AG04450 (cell line): ENCODE data around the gene PPP2R2C. TPM values are rescaled to one million over a fixed set of nuclear protein-coding genes. Genes with fewer than 3 reads are reported as not detected.

Experiments
- CTCF ChIA-PET: fragments of 300-600, 350-600 bp; formaldehyde crosslinking; extraction: SDS; loops from one replicate; lab custom pipeline; 2022; ENCODE audit warnings: antibody characterized with exemption, inconsistent platforms; lab: Charles Lee
- POLR2A ChIA-PET: fragments of 350-600 bp; formaldehyde crosslinking; extraction: SDS; loops from one replicate; lab custom pipeline; 2021; ENCODE audit warnings: antibody characterized with exemption, inconsistent platforms; lab: Yijun Ruan, JAX
- DNase-seq: peaks from one replicate; pipeline ENCODE4 v3.0.0-alpha.2; 2011; ENCODE audit warnings: low read depth, low spot score
- H3K27ac ChIP-seq: one replicate; pipeline ENCODE4 v1.5.1; 2012; ENCODE audit warnings: low read depth, low read length, control low read depth
- H3K27me3 ChIP-seq: one replicate; pipeline ENCODE4 v1.6.0; 2012; ENCODE audit warnings: low read length; ENCODE audit not compliant: control insufficient read depth, insufficient read depth
- H3K4me3 ChIP-seq: 2 replicates; pipeline ENCODE4 v1.5.1; 2011; ENCODE audit warnings: mild to moderate bottlenecking, low read depth, low read length, control low read depth
- H3K9me3 ChIP-seq: 2 replicates; pipeline ENCODE4 v1.5.1; 2012; ENCODE audit warnings: low read length; ENCODE audit not compliant: control insufficient read depth, insufficient read depth
- polyA plus RNA-seq: library from polyadenylated mRNA; depleted of rRNA; stranded (reverse); fragments of >200 nt; gene quantifications from 2 replicates; pipeline ENCODE4 v1.2.3, GENCODE V29; 2011
- TF ChIP-seq, protein P1 (sequence below): IDR thresholded peaks from 2 replicates; pipeline ENCODE4 v1.5.1; 2011; ENCODE audit warnings: low read depth, low read length, control low read depth, inconsistent platforms

PPP2R2C gene
- polyA plus RNA-seq, 1 experiment: 0.07 TPM

DNA sequence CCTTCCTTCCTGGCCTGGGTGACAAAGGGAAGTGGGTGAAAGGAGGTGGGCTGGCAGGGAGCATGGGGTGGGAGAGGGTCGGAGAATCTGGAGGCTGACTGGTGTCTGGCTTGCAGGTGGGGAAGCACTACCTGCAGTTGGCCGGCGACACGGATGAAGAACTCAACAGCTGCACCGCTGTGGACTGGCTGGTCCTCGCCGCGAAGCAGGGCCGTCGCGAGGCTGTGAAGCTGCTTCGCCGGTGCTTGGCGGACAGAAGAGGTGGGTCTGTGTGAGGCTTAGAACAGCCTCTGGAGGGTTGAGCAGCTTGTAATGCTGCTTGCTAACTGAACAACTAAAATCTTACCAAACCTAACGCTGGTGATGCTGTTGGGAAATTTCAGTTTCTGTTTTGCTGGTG, 183.5 kb downstream of the PPP2R2C start:
- TF ChIP-seq, protein P1, sequence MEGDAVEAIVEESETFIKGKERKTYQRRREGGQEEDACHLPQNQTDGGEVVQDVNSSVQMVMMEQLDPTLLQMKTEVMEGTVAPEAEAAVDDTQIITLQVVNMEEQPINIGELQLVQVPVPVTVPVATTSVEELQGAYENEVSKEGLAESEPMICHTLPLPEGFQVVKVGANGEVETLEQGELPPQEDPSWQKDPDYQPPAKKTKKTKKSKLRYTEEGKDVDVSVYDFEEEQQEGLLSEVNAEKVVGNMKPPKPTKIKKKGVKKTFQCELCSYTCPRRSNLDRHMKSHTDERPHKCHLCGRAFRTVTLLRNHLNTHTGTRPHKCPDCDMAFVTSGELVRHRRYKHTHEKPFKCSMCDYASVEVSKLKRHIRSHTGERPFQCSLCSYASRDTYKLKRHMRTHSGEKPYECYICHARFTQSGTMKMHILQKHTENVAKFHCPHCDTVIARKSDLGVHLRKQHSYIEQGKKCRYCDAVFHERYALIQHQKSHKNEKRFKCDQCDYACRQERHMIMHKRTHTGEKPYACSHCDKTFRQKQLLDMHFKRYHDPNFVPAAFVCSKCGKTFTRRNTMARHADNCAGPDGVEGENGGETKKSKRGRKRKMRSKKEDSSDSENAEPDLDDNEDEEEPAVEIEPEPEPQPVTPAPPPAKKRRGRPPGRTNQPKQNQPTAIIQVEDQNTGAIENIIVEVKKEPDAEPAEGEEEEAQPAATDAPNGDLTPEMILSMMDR: no peak
- CTCF ChIA-PET: interaction anchor here (0.7 kb wide), 1 partner anchor 38 kb away, joined by 3 read pairs; no protein-coding TSS in a partner anchor
- Histone ChIP-seq H3K27ac (no peak overlapping the region), H3K27me3 (no peaks in the 10 kb centered on the region), H3K4me3 (no peak overlapping the region), H3K9me3 (no peaks in the 10 kb centered on the region; the same call in 1 of the 2 replicates)
- POLR2A ChIA-PET: no interaction called here
- no peak for DNase-seq

DNA sequence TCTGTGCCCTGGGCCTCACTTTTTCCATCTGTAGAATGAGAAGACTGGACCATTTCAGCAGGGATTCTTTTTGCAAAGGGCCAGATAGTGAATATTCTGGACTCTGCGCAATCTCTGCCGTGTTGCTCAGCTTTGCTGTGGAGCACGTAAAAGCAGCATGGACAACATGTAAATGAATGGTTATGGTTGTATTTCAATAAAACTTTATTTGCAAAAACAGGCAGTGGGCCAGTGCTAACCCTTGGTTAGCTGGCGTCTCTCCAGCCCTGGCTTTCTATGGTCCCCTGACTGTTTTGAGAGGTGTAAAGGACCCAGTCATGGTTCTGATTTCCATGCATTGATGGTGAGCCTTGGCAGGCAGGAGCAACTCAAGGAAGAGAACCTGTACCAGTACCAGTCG, 184.1 kb downstream of the PPP2R2C start:
- ChIA-PET CTCF (no interaction called here), POLR2A (no interaction called here)
- Histone ChIP-seq H3K27me3 (no peaks in the 10 kb centered on the region), H3K27ac (no peak overlapping the region), H3K4me3 (no peak overlapping the region), H3K9me3 (no peaks in the 10 kb centered on the region; the same call in 1 of the 2 replicates)
- no peak for DNase-seq
- TF ChIP-seq, protein P1: no peak

DNA sequence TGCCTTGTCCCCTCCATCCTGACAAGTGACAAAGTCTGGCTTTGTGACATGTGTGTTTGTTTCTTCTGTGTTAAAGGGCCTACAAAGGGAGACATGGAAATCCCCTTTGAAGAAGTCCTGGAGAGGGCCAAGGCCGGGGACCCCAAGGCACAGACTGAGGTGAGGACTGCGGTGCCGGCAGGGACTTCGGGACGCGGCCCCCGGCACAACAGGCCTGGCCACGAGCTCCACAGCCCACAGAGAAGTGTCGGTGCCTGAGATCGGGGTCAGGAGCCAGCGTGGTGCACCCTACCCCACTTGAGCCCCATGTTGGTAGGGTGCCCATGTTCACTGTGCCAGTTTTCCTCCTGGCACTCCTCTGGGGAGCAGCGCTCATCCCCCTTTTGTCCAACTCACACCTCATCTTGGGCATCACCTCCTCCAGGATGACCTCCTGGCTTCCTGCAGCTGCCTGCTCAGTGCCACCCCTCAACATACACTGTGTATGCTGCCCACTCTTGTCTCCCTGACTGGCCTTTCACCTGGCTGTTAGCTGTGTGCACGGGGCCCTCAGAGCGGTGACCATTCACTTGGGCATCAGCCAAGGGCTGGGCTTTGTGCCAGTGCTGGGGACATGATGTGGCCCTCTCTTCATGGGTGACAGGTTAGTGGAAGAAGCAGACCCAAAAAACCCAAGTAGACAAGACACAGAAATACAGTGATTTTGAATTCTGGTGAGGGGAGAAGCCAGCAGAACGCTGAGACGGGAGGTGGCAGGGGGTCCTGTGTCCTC, 185.2 kb downstream of the PPP2R2C start:
- no peak for DNase-seq

DNA sequence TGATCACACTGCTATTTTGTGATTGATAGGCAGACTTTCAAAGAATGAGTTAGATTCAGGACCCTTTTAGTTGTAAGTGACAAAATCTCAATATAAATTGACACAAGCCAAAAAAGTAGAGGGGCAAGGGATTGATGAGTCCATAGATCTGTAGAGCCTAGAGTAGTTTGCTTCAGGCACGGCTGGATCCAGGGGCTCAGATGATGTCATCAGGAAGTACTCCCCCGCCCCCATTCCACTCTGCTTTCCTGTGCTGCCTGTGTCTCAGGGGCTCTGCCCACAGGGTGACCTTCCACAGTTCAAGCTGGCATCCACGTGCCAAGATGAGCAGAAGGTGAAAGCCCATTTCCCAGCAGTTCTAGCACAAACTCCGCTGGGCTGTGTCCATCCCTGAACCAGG, 189.1 kb downstream of the PPP2R2C start:
- no peak overlapping the region for H3K4me3 ChIP-seq
- H3K9me3 ChIP-seq: no peaks in the 10 kb centered on the region; the same call in 1 of the 2 replicates
- TF ChIP-seq, protein P1: no peak
- POLR2A ChIA-PET: interaction anchor here (0.6 kb wide), 1 partner anchor 14 kb away, joined by 5 read pairs; the partner anchor contains the start of gene WFS1
- no peak for DNase-seq
- no peak overlapping the region for H3K27ac ChIP-seq
- CTCF ChIA-PET: interaction anchor here (1.0 to 2.0 kb wide), 2 partner anchors 33 to 44 kb away, joined by 4 to 11 read pairs; no protein-coding TSS in a partner anchor
- H3K27me3 ChIP-seq: no peaks in the 10 kb centered on the region

More for the DNA sequence above, 185.2 kb downstream of the PPP2R2C start:
- ChIA-PET CTCF (interaction anchor here (0.8 kb wide), 1 partner anchor 37 kb away, joined by 3 read pairs; no protein-coding TSS in a partner anchor), POLR2A (interaction anchor here (0.7 kb wide), 1 partner anchor 39 kb away, joined by 8 read pairs; no protein-coding TSS in a partner anchor)
- Histone ChIP-seq H3K27me3 (no peaks in the 10 kb centered on the region), H3K4me3 (no peak overlapping the region), H3K27ac (no peak overlapping the region), H3K9me3 (no peaks in the 10 kb centered on the region; the same call in 1 of the 2 replicates)
- TF ChIP-seq, protein P1: no peak
